GM23338 (cell line): ENCODE data around the gene DPH2.

Experiments
- EZH2 ChIP-seq: fragments of 200-600 bp; sonication (generic); IDR thresholded peaks from one replicate; pipeline ENCODE4 v1.8.0; 2017; ENCODE audit warnings: antibody characterized with exemption, mild to moderate bottlenecking, low read depth; ENCODE audit not compliant: unreplicated experiment
- POLR2AphosphoS5 ChIP-seq: IDR thresholded peaks from 2 replicates; pipeline ENCODE4 v1.6.1; 2016; ENCODE audit warnings: antibody characterized with exemption, low read depth
- TF ChIP-seq, protein P1 (sequence below), 2 experiments: fragments of 200-600 bp in 1 of 2; sonication (generic) in 1 of 2; conservative IDR thresholded peaks; 2 replicates each; pipeline versions ENCODE4 v1.5.1 to v1.6.1; 2016 to 2017; ENCODE audit warnings: antibody characterized with exemption in 2 of 2, low read depth in 2 of 2, mild to moderate bottlenecking in 2 of 2, moderate library complexity in 1 of 2

DNA sequence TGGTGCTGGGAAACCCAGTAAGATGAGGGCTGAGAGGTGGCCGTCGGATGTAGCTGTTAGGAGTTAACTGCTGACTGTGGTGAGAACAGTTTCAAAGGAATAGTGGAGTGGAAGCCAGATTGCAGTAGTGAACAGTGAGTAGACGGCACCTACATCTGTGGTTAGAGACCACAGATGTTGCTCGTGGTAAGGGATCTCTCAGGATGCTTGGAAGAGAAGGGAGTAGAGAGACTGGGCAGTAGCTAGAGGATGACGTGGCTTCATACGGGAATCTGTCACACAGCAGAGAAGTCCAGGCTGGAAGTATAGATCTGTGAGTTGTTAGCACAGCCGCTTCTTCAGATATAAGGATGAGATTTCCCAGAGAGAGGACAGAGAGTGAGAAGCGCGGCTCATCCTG is 44.0 kb upstream of the DPH2 start:
- TF ChIP-seq EZH2 (no peak), POLR2AphosphoS5 (no peak)
- TF ChIP-seq, protein P1, sequence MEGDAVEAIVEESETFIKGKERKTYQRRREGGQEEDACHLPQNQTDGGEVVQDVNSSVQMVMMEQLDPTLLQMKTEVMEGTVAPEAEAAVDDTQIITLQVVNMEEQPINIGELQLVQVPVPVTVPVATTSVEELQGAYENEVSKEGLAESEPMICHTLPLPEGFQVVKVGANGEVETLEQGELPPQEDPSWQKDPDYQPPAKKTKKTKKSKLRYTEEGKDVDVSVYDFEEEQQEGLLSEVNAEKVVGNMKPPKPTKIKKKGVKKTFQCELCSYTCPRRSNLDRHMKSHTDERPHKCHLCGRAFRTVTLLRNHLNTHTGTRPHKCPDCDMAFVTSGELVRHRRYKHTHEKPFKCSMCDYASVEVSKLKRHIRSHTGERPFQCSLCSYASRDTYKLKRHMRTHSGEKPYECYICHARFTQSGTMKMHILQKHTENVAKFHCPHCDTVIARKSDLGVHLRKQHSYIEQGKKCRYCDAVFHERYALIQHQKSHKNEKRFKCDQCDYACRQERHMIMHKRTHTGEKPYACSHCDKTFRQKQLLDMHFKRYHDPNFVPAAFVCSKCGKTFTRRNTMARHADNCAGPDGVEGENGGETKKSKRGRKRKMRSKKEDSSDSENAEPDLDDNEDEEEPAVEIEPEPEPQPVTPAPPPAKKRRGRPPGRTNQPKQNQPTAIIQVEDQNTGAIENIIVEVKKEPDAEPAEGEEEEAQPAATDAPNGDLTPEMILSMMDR (conservative IDR thresholded peaks at IDR 0.05; ENCODE audit: low read depth in 2 of 2) = no peak
